ENCODE results near the gene SNAI1. TPM values are rescaled to one million over a fixed set of nuclear protein-coding genes. Genes with fewer than 3 reads are reported as not detected.

SNAI1 gene
- total and polyA plus RNA-seq, 2 experiments from 2014 or later = 7.6 to 13.4 TPM

GRCh38 chr20:49942942-49943341, 39.8 kb upstream of the SNAI1 start:
- H3K27ac ChIP-seq = no peak overlapping the region
- H3K4me3 ChIP-seq = no peak overlapping the region
- H3K9ac ChIP-seq = no peak overlapping the region
- TF ChIP-seq EZH2phosphoT487 (IDR thresholded peaks at IDR 0.05; ENCODE audit: insufficient read depth, low read depth) (no peak), EZH2 (IDR thresholded peaks at IDR 0.05; ENCODE audit: insufficient read depth, poor library complexity, severe bottlenecking) (no peak)
- peaks cover 92% of the 10 kb centered on the region for H3K79me2 ChIP-seq (ENCODE audit: insufficient read depth)
- in situ Hi-C loops (cut with MboI) = no loop called here
- H3K4me2 ChIP-seq (ENCODE audit: unreplicated experiment) = no peak overlapping the region
- peaks cover 21% of the 10 kb centered on the region for H3F3A ChIP-seq (ENCODE audit: insufficient read depth)
- no peak for DNase-seq
- no peaks in the 10 kb centered on the region for H4K20me1 ChIP-seq (ENCODE audit: insufficient read depth)
- H3K4me1 ChIP-seq (ENCODE audit: insufficient read depth) = peaks cover 10% of the 10 kb centered on the region
- no peaks in the 10 kb centered on the region for H3K9me3 ChIP-seq (ENCODE audit: low read depth)
- WGBS, 2 experiments (ENCODE audit: low coverage in 1 of 2, low lambda C conversion rate in 2 of 2, missing lambda C conversion rate in 2 of 2) = 98% methylated on average over 3 of the region's 3 CpGs
- H3K9me2 ChIP-seq (ENCODE audit: insufficient read depth) = no peaks in the 10 kb centered on the region
- H3K36me3 ChIP-seq (ENCODE audit: low read depth) = peaks cover 25% of the 10 kb centered on the region; the same call in 1 of the 2 replicates
- H2AFZ ChIP-seq = no peak overlapping the region
- H3K27me3 ChIP-seq (replicated peaks; ENCODE audit: insufficient read depth) = no peaks in the 10 kb centered on the region

GRCh38 chr20:49945306-49945700, 37.5 kb upstream of the SNAI1 start:
- Histone ChIP-seq H3K27ac (no peak overlapping the region), H3K9me2 (ENCODE audit: insufficient read depth) (no peaks in the 10 kb centered on the region), H4K20me1 (ENCODE audit: insufficient read depth) (no peaks in the 10 kb centered on the region), H3K4me2 (ENCODE audit: unreplicated experiment) (no peak overlapping the region), H3K79me2 (ENCODE audit: insufficient read depth) (peaks cover 78% of the 10 kb centered on the region), H3K4me3 (no peak overlapping the region), H3F3A (ENCODE audit: insufficient read depth) (peaks cover 36% of the 10 kb centered on the region), H3K9ac (no peak overlapping the region), H3K4me1 (ENCODE audit: insufficient read depth) (peaks cover 18% of the 10 kb centered on the region), H3K27me3 (replicated peaks; ENCODE audit: insufficient read depth) (no peaks in the 10 kb centered on the region), H3K36me3 (ENCODE audit: low read depth) (peaks cover 33% of the 10 kb centered on the region), H3K9me3 (ENCODE audit: low read depth) (no peaks in the 10 kb centered on the region), H2AFZ (no peak overlapping the region)
- no peak for DNase-seq
- in situ Hi-C loops (cut with MboI) = no loop called here
- 70 to 86% methylated on average over 3 of the region's 3 CpGs for WGBS, 2 experiments (ENCODE audit: low coverage in 1 of 2, low lambda C conversion rate in 2 of 2, missing lambda C conversion rate in 2 of 2)
- TF ChIP-seq EZH2phosphoT487 (IDR thresholded peaks at IDR 0.05; ENCODE audit: insufficient read depth, low read depth) (no peak), EZH2 (IDR thresholded peaks at IDR 0.05; ENCODE audit: insufficient read depth, poor library complexity, severe bottlenecking) (no peak)

GRCh38 chr20:49945701-49946477, 36.9 kb upstream of the SNAI1 start:
- no peak for DNase-seq
- Histone ChIP-seq H4K20me1 (ENCODE audit: insufficient read depth) (no peaks in the 10 kb centered on the region), H3K4me3 (no peak overlapping the region), H3F3A (ENCODE audit: insufficient read depth) (peaks cover 42% of the 10 kb centered on the region), H3K9ac (no peak overlapping the region), H3K36me3 (ENCODE audit: low read depth) (peaks cover 34% of the 10 kb centered on the region), H3K4me1 (ENCODE audit: insufficient read depth) (peaks cover 24% of the 10 kb centered on the region), H3K27me3 (replicated peaks; ENCODE audit: insufficient read depth) (no peaks in the 10 kb centered on the region), H3K4me2 (ENCODE audit: unreplicated experiment) (no peak overlapping the region), H3K79me2 (ENCODE audit: insufficient read depth) (peaks cover 73% of the 10 kb centered on the region), H2AFZ (no peak overlapping the region), H3K9me3 (ENCODE audit: low read depth) (no peaks in the 10 kb centered on the region), H3K27ac (no peak overlapping the region), H3K9me2 (ENCODE audit: insufficient read depth) (no peaks in the 10 kb centered on the region)
- no peak for TF ChIP-seq EZH2 (IDR thresholded peaks at IDR 0.05; ENCODE audit: insufficient read depth, poor library complexity, severe bottlenecking)
- TF ChIP-seq EZH2phosphoT487 (IDR thresholded peaks at IDR 0.05; ENCODE audit: insufficient read depth, low read depth) = no peak
- in situ Hi-C loops (cut with MboI) = no loop called here
- 88 to 89% methylated on average over 10 of the region's 10 CpGs for WGBS, 2 experiments (ENCODE audit: low coverage in 1 of 2, low lambda C conversion rate in 2 of 2, missing lambda C conversion rate in 2 of 2)

GRCh38 chr20:49948178-49948577, 34.6 kb upstream of the SNAI1 start:
- Histone ChIP-seq H3K36me3 (ENCODE audit: low read depth) (peaks cover 39% of the 10 kb centered on the region), H3K9ac (peak overlapping the region; percentile 66), H3K9me3 (ENCODE audit: low read depth) (no peaks in the 10 kb centered on the region), H3K79me2 (ENCODE audit: insufficient read depth) (peaks cover 62% of the 10 kb centered on the region), H3K27me3 (replicated peaks; ENCODE audit: insufficient read depth) (no peaks in the 10 kb centered on the region), H4K20me1 (ENCODE audit: insufficient read depth) (no peaks in the 10 kb centered on the region), H3K4me1 (ENCODE audit: insufficient read depth) (peaks cover 41% of the 10 kb centered on the region), H3K4me3 (no peak overlapping the region), H3K27ac (peak overlapping the region; percentile 88), H3F3A (ENCODE audit: insufficient read depth) (peaks cover 64% of the 10 kb centered on the region), H2AFZ (no peak overlapping the region), H3K9me2 (ENCODE audit: insufficient read depth) (no peaks in the 10 kb centered on the region), H3K4me2 (ENCODE audit: unreplicated experiment) (peak overlapping the region; percentile 44)
- DNase-seq = no peak
- in situ Hi-C loops (cut with MboI) = no loop called here
- TF ChIP-seq EZH2phosphoT487 (IDR thresholded peaks at IDR 0.05; ENCODE audit: insufficient read depth, low read depth) = no peak
- 62 to 64% methylated on average over 3 of the region's 3 CpGs for WGBS, 2 experiments (ENCODE audit: low coverage in 1 of 2, low lambda C conversion rate in 2 of 2, missing lambda C conversion rate in 2 of 2)

All from GM23248 (cell line).